ENCODE data around the gene LAMC3. TPM values are rescaled to one million over a fixed set of nuclear protein-coding genes. Genes with fewer than 3 reads are reported as not detected.

LAMC3 gene
- total RNA-seq, 1 experiment from 2014 or later: not detected

DNA sequence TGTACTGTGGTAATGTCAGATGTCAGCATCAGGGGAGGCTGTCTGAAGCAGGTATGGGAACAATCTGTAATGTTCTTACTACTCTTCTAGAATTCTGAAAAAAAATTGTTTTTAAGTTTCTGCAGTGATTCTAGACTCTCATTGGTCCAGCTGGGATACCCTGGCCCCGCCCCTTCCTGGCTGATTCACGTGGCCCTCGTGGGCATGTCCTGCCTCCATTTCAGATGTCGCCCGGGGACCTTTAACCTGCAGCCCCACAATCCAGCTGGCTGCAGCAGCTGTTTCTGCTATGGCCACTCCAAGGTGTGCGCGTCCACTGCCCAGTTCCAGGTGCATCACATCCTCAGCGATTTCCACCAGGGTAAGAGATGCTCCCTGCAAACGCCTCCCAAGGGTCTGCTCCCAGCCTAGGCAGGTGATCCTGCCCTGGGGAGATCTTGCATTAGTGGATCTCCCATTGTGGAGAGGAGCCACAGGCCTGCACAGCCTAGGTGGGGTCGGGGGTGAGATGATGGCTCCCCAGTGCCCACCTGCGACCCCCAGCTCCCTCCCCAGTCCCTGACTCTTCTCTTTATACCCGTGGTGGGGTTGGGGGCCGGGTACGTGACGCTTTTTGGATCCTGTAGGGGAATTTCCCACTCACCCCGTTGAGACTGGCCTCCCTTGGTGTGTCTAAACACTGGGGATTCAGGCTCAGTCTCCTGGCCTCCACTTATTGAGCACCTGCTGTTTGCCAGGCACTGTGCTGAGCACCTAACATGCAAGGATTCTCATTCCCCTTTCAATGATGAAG, 36.5 kb downstream of the LAMC3 start:
- DNase-seq (ENCODE audit: low read depth): no peak

GRCh38 chr9:131046093-131046380, 37.1 kb downstream of the LAMC3 start:
- no peak for DNase-seq (ENCODE audit: low read depth)

DNA sequence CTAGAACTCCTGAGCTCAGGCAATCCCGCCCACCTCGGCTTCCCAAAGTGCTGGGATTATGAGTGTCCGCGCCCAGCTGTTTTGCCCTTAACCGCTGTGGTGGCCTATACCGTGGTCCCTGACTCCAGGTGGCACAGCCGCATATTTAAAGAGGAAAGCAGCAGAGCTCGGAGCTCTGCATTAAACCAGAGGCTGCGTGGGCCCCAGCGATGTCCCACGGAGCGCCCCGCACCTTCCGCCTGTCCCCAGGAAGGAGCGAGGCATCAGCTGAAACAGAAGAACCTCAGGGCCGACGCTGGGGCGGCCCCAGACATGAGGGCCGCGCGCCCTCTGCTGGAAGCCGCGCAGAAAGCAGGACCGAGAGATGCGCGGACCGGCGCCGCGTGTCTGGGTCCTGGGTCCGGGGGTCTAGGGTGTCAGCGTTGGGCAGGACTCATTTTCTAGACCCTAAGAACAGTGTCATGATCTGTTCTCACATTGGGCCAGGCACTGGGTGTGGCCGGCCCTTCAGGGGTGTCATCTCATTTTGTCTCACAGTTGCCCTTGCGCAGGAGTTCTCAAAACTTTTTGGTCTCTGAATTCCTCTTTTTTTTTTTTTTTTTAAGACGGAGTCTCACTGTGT, 37.7 kb downstream of the LAMC3 start:
- peak; percentile 49 for DNase-seq (ENCODE audit: low read depth)

DNA sequence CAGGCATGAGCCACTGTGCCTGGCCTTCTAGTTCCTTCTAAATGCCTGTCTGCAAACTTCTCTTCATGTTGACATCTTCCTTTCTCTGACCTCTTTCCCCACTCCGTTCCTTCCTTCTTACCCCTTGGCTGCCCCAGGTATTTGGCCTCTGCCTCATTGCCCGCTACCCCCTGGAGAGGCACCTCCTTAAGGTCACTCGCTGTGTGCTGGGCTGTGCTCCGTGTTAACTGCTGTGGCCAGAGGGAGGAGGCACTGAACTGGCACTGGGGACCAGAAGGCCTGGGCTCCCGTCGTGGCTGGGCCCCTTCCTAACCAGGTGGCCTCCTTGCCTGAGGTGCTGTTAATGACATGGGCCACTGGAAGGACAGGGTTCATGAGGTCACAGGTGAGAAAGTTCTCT, 39.4 kb downstream of the LAMC3 start:
- no peak for DNase-seq (ENCODE audit: low read depth)

- no peak for DNase-seq (ENCODE audit: low read depth)
Observed at GRCh38 chr9:131048820-131049219, 39.8 kb downstream of the LAMC3 start.

DNA sequence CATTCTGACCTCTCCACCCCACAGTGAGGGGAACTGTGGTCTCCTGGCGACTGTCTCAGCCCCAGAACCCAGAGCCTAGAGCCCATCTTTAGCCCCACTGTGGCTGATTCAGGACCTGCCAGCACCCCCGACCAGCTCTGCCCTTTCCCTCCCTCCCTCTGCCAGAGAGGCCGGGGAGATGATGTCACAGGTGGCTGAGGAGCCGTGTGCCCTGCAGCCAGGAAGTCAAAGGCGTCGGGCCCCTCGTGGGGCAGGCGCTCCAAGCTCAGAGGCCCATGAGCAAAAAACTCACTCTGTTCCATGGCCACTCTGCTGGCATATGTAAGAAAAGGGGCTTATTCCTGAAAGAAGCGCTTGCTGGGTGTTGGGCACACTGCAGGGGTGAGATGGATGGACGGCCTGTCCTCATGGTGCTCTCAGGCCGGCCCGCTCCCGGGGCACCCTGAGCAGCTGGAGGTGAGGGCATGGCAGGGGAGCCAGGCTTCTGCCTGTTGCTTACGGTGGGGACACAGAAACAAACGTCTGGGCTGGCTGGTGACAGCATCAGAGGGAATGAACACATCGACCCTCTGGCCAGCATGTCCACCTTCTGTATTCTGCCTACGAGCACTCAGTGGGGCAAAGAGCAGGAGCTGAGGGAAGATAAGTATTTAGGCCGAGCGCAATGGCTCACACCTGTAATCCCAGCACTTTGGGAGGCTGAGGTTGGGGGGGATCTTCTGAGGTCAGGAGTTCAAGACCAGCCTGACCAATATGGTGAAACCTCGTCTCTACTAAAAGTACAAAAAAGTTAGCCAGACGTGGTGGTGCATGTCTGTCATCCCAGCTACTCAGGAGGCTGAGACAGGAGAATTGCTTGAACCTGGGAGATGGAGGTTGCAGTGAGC, 41.1 kb downstream of the LAMC3 start:
- DNase-seq (ENCODE audit: low read depth): peak; percentile 10

GRCh38 chr9:131050831-131051230, 41.9 kb downstream of the LAMC3 start:
- no peak for DNase-seq (ENCODE audit: low read depth)

GRCh38 chr9:131051592-131052517, 42.9 kb downstream of the LAMC3 start:
- no peak for DNase-seq (ENCODE audit: low read depth)

GRCh38 chr9:131053896-131054295, 44.9 kb downstream of the LAMC3 start:
- DNase-seq (ENCODE audit: low read depth): no peak

DNA sequence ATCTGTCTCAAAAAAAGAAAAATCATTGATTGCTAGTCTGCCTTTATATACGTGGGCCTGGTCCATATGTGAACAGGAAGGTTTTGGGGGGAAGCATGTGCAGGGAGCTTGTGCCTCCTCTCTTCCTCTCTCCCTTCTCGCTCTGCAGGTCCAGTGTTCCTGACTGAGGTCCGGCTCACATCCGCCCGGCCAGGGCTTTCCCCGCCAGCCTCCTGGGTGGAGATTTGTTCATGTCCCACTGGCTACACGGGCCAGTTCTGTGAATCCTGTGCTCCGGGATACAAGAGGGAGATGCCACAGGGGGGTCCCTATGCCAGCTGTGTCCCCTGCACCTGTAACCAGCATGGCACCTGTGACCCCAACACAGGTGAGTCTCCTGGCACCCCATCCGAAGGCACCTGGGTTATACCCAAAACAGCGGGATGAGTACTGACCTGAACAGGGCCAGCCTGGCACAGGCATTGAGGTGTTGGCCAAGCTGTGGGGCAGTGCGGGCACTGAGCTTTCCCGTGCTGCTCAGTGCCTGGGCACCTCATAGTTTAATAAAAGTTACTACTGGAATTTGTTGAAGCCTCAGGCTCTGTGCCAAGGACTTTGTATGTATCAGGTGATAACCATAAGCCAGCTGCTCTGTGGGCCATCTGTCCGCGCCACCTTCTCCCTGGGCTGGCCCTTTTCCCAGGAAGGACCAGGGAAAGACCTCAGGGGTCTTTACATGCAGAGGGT, 48.0 kb downstream of the LAMC3 start:
- DNase-seq (ENCODE audit: low read depth): no peak

- no peak for DNase-seq (ENCODE audit: low read depth)
Observed at GRCh38 chr9:131060900-131061630, 52.1 kb downstream of the LAMC3 start.

DNA sequence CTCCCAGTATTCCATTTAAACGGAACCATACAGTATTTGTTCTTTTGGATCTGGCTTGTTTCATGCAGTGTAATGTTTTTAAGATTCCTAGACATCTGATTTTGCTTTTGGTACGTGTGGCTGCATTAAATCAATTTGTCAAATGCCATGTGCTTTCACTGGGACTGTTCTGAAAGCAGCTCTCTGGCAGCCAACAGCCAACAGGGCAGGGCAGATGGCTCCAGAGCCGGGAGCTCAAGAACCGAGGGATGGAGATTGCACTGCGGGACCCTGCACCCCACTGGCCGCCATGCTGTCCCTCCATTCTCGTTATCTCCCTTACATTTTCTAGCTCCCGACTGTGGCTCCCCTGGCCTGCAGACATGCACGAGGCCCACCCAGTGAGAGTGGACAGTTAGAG, 54.0 kb downstream of the LAMC3 start:
- no peak for DNase-seq (ENCODE audit: low read depth)

GRCh38 chr9:131065599-131065998, 56.6 kb downstream of the LAMC3 start:
- no peak for DNase-seq (ENCODE audit: low read depth)

DNA sequence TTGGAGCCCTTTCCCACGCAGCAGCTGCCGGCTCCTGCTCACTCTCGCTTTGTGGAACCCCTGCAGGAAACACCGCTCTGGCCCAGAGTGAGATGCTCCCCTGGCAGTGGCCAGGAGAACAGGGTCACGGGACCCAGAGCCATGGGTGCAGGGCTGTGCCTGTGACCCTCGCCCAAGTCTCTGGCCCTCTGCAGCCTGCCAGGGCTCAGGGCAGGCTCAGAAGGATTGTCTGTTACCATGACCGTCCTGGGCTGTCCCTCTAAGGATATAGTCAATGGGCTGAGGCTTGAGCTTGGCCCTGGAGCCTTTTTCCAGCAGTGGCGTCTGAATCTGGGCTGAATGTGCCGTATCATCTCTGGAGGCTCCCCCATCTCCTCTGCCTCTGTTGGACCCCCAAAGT, 58.7 kb downstream of the LAMC3 start:
- no peak for DNase-seq (ENCODE audit: low read depth)

DNA sequence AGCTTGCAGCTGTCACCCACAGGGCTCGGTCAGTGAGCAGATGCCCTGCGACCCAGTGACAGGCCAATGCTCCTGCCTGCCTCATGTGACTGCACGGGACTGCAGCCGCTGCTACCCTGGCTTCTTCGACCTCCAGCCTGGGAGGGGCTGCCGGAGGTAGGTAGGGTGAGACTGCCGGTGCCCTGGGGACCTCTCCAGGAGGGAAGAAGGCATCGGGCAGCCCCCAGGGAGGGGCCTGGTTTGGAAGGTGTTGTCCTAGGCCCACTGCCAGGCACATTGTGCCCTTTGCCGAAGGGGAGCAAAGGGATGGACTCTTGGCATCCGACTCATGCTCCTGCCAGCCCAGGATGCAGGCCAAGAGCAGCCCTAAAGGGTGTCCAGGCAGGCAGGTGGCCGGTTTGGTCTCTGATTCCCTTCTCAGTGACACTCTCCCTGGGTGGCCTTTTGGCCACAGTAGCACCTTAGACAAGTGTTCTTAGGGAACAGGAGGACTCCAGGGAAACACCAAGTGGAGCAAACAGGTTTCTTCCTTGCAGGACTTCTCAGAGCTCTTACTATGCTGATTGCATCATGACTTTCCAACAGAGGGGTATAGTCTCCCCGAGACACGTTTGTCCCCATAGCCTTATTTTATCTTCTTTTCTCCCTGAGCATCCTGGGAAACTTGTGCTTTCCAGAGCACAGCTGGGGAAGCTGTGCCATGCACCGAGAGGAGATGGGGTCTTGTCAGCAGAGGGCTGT, 59.3 kb downstream of the LAMC3 start:
- DNase-seq (ENCODE audit: low read depth): no peak

DNA sequence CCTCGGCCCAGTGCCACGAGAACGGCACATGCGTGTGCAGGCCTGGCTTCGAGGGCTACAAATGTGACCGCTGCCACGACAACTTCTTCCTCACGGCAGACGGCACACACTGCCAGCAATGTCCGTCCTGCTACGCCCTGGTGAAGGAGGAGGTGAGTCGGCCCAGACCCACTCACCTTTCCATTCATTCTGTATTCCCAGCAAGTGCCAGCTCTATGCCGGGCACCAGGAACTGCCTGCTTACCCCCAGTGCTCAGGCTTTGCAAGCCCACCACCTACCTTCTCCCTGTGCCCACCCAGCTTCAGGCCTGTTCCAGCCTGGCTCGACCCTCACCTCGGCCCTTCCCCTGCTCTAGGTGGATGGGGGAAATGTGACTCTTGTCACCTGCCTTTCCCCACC, 60.7 kb downstream of the LAMC3 start:
- no peak for DNase-seq (ENCODE audit: low read depth)

- no peak for DNase-seq (ENCODE audit: low read depth)
Observed at GRCh38 chr9:131072107-131072870, 63.3 kb downstream of the LAMC3 start.

DNA sequence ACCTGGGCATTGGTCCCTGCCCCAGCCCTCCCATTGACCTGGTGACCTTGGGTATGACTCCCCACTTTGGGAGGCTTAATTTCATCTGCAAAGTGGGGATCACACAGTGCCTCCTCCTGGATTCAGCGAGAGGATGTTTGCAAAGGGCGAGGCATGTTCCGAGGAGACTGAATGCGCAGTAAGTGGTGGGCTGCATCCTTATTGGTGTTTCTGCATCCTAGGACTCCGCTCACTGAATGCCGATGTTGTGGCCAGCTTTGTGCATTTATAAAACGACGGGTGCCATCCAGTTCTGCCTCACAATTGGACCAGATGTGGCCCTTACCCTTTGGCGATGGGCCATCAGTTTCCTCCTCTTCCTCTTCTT, 63.9 kb downstream of the LAMC3 start:
- no peak for DNase-seq (ENCODE audit: low read depth)

Measured in RPMI7951 (cell line).